Measurements from ENCODE around the gene ERC1. TPM values are rescaled to one million over a fixed set of nuclear protein-coding genes. Genes with fewer than 3 reads are reported as not detected.
"Not testable (repeated sequence)": the region's sequence is repeated elsewhere in the genome, so short reads cannot be mapped to it uniquely, and the experiment has no call there.

ERC1 gene
- polyA plus RNA-seq, 4 donors: 35.3 to 43.4 (median 37.5) TPM

DNA sequence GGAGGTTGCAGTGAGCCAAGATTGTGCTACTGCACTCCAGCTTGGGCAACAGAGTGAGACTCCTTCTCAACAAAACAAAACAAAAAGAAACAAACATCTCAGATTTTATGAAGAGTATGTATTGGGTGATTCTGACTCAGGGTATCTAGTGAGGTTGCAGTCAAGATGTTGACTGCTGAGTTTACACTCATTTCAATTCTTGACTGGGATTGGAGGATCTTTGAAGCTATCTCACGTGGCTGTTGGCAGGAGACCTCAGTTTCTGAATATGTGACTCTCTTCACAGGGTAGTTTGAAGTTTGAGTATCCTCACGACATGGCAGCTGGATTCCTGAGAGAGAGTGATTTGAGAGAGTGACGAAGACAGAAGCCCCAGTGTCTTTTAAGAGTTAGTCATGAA is 29.4 kb downstream of the ERC1 start:
- no peak for DNase-seq (ENCODE audit: low read depth in 4 of 4, low spot score in 2 of 4)

DNA sequence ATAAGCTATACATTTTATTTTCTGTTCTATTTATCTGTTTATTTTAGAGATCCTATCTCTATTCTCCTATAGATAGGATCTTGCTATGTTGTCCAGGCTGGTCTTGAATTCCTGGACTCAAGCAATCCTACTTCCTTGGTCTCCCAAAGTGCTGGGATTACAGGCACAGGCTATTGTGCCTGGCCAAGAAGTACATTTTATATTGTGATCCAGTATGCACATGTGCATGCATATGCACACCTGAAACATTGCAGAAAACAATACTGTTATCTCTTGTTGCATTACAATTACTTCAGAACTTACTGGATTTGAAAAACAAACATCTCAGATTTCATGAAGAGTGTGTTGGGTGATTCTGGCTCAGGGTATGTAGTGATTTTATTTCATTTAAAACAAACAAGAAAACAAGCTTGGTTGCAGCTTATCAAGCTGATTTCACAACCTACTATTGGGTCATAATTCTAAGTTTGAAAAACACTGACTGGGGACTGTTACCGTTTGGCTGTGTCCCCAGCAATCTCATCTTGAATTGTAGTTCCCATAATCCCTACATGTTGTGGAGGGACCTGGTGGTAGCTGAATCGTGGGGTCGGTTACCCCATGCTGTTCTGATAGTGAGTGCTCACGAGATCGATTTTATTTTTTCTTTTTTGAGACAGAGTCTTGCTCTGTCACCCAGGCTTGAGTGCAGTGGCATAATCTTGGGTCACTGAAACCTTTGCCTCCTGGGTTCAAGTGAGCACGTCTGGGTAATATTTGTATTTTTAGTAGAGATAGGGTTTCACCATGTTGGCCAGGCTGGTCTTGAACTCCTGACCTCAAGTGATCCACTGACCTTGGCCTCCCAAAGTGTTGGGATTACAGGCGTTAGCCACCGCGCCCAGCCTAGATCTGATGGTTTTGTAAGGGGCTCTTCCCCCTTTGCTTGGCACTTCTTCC is 31.3 kb downstream of the ERC1 start:
- DNase-seq (ENCODE audit: low read depth in 4 of 4, low spot score in 2 of 4): no peak

DNA sequence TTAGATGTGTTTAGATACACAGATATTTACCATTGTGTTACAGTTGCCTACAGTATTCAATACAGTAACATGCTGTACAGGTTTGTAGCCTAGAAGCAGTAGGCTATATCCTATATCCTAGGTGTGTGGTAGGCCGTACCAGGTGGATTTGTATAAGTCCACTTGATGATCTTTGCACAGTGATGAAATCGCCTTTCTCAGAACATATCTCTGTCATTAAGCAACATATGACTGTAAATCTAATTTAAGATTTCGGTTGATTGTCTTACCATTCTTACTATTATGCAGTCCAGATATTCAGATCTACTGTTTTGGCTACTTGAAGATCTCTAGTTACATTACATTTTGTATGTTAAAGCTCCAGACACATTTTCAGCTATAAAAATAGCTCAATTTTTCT is 39.8 kb downstream of the ERC1 start:
- DNase-seq (ENCODE audit: low read depth in 4 of 4, low spot score in 2 of 4): no peak

DNA sequence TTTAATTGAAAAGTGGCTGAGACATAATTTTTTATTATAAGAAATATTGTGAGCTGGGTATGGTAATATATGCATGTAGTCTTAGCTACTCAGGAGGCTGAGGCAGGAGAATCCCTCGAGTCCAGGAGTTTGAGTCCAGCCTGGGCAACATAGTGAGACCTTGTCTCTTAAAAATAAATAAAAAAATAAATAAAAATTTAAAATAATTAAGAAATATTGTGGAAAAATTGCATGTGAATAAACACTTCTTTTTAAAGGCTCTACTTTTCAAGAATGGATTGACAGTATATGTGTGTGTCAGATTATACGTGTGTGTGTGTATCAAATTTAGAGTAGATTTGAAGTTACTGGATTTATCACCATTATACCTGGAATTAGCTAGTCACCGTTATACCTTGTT is 43.2 kb downstream of the ERC1 start:
- DNase-seq (ENCODE audit: low read depth in 4 of 4, low spot score in 2 of 4): no peak

DNA sequence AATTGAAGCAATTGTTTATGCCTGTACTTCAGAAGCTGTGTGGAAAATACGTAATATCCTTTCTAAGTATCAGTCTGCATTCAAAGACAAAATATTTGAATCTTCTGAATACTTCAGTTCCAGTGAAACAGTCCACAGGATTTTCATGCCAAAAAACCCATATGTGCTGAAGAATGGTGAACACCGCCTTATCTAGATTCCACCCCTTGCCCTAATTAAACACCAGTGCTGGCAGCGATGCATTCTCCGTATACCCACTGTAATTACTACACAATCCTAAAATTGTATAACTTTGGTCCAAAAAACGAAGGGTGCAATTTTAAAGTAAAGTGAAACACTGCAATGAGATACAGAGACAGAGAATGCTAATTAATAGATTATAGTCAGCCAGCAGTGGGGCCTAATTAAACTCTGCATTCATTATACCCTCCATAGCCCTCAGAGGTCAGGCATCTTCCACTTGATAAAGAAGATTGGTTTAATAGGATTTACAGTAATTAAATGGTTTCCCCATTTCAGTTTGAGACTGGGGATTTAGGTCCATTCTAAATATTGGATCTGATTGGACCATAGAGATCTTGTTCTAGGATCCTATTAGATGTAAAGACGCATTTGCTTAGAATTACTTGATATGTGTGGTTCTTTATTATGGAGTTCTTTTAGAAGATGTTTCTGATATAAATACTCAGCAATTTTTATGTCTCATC is 43.9 kb downstream of the ERC1 start:
- no peak for DNase-seq (ENCODE audit: low read depth in 4 of 4, low spot score in 2 of 4)

DNA sequence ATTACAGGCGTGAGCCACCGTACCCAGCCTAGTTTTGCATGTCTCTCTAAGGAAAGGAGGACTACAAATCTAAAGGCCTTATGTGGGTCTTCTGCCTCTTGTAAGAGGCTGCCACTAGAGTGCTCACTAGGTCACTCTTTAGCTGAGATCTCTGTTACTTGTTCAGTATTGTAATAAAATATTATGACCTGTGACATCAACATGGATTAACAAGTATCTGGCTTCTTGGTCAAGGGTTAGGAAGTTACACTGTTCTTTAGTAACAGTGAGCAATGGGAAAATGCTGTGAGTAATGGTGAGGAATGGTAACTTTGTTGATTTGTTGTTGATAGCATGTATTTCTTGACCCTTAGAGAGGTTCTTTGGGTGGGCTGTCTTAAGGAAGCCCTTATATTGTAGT is 50.5 kb downstream of the ERC1 start:
- no peak for DNase-seq (ENCODE audit: low read depth in 4 of 4, low spot score in 2 of 4)

DNA sequence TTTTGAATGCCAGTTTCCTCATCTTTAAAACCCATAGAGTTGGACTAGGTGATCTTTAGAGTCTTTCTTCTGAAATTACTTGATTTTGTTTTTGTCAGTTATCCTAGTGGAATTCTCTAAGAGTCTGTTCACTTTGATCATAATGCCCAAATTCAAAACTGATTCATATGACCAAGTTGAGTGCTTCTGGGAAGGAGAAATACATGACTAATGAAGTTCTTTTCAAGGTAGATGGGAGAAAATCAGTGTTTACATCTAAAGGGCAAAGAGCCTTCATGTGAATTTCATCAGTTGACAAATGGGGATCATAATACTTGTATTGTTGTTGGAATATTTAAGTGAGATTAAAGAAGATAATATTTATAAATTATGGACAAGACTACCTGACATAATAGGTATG is 53.2 kb downstream of the ERC1 start:
- no peak for DNase-seq (ENCODE audit: low read depth in 4 of 4, low spot score in 2 of 4)

DNA sequence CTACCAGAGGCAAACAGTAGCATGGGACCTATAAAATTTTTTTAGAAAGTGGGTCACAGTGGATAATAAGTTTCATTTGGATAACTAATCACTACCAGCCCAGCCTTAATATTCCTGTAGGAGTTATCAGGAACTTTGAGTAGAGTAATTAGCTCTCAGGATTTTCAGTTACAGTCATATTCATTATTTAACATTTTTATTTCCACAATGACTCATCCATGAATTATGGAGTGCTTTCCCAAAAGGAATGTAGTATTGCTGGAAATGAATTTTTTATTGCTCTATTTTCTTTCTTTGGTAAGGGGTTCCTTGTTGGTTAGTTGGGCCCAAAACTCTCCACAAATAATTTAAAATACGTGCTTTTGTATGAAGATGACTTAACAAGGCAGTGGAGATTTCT is 53.7 kb downstream of the ERC1 start:
- DNase-seq (ENCODE audit: low read depth in 4 of 4, low spot score in 2 of 4): no peak

DNA sequence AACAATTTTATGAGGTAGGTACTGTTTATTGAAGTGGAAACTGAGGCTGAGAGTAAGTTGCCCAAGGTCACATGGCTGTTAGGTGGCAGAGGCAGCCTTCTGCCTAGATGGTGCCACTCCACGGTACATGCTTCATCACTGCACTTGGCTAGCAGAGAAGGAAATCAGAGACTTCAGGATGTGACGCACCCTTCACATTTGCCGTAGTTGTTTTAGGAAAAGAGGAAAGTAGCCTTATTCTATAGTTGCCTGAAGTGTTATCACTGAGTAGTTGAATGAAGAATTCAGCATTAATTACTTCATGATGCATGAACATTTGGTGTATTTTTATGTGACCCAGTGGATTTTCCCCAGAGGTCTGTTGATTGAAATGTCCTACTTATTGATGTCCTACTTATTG is 55.7 kb downstream of the ERC1 start:
- no peak for DNase-seq (ENCODE audit: low read depth in 4 of 4, low spot score in 2 of 4)

DNA sequence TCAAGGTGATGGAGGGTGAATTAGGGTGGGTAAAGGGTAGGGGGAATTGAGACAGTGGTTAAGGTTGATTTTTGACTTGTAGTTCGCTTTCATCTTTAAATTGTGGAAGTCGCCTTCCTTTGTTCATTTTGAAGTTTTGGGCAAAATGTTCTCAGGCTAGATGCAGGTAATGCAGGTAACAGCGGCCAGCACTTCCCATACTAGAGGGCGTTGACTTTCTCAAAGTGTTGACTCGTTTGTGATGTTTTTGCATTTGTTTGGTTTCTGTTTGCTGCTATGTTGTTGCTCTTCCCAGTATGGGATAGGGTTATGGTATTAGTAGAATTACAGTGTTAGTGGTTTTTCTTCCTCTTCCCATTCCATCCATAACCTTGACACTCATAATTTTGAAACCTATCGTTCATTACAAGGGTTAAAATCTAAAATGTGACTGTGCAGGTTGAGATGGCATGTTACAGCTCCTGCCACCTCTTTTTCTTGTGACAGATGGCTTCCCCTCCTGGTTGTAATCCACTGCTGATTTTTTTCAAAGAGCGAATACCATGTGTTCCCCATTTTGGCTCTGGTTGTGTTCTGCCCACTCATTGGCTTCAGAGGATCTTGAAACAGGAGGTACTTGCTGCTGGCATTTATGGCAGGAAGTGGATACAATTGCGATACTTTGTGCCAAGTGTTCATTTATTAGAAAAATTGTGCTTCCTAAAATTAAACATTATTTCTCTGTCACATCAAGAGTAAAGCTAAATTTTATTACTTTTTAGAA is 57.1 kb downstream of the ERC1 start:
- DNase-seq (ENCODE audit: low read depth in 4 of 4, low spot score in 2 of 4): no peak

DNA sequence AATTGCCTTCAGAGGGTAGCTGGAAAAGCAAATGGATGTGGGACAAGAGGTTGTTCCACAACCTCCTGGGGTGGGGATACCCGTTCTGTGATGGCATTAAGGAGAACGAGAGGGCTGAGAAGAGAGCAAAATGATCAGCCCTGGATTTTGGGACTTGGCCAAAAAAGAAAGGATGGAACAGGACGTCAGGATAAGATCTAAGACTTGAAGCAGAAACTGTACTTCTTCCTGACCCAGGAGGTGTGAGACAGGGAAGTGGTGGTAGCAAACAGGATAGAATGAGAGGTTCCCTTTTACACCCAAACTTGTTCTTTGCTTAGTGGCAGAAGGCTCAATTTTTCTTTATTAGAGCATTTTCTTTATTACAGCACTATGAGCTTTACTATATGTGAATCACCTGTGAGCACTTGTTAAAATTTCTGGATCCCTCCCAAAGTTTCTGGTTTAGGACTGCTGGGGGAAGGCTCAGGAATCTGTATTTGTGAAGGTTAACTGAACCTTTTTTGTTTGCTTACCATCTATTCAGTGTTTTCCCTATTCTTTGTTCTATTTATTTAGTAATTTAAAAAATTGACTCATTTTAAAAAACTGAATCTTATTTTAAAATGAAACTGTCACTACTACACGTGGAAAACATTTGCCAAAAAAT is 59.2 kb downstream of the ERC1 start:
- no peak for DNase-seq (ENCODE audit: low read depth in 4 of 4, low spot score in 2 of 4)

DNA sequence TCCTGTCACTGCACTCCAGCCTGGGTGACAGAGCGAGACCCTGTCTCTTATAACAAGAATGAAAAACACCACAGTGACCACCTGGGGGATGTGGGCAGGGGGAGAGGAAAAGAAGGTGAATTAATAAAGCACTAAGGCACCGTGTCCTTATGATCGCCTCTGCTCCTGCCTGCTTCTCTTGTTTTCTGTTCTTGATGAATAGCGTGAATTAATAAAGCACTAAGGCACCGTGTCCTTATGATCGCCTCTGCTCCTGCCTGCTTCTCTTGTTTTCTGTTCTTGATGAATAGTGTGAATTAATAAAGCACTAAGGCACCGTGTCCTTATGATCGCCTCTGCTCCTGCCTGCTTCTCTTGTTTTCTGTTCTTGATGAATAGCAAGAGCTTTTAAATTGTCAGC is 60.6 kb downstream of the ERC1 start:
- DNase-seq (ENCODE audit: low read depth in 4 of 4, low spot score in 2 of 4): not testable (repeated sequence)

DNA sequence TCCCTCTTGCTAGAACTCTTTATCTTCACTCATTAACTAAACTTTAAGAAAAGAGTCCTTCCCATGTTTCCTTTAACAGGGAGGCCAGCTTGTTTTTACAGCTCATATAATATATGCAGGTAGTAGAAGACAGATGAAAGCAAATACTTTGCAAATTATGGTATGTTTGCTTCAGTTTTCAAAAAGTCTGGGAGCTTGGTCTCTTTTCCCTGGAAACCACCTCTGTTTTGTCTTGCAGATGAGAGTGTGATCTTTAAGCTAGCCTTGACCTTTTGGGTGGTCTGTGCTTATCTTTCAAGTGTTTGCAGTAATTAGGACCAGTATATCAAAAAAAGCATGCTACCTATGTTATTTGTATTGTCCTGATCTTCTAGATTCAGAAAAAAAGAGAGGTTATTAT is 62.7 kb downstream of the ERC1 start:
- DNase-seq (ENCODE audit: low read depth in 4 of 4, low spot score in 2 of 4): no peak

DNA sequence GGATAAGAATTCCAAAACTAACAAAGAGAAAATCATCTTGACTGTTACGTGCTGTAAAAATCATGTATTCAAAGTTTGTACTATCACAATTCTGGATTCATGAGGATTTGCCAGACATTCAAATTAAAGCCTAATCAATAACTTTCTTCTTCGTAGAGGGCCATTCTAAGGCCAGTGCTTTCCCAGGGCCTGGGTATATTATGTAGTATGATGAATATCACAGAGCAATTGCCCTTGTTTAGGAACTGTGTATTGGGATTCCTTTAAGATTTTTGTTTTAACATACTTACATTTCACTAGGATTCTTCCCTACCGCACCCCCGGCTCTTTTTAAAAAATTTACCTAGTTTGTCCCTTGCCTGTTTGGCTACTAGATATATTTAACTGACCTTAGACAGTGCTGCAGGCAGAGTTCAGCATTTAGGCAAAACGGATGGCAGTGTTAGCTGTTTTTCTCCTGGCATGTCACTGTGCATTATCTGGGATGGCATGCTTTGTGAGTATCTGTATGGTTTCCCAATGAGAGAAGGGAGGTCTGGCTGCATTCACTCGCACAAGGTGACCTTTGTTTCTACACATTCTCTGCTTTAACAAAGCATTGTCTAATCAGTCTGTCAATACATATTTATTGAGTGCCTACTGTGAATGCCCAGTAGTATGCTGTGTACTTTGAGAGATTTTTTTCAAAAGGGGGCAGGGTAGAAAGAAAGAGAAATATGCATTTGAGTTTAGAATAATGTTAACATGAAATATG is 63.3 kb downstream of the ERC1 start:
- no peak for DNase-seq (ENCODE audit: low read depth in 4 of 4, low spot score in 2 of 4)

DNA sequence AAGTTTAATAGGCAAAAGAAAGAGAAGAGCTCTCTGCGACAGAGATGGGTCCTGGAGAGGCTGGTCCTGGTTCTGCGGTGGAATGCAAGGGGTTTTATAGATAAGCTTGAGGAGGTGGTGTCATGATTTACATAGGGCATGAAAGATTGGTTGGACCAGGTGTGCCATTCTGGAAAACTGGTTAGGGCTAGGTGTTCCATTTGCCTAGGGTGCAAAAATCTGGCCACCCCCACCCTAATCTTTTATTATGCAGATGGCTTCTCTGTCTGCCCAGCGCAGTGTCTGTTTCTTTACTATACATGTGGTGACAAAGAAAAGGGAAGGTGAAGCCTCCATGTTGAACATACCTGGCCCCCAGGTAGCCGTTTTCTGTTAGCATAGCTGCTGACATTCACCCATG is 65.4 kb downstream of the ERC1 start:
- no peak for DNase-seq (ENCODE audit: low read depth in 4 of 4, low spot score in 2 of 4)

DNA sequence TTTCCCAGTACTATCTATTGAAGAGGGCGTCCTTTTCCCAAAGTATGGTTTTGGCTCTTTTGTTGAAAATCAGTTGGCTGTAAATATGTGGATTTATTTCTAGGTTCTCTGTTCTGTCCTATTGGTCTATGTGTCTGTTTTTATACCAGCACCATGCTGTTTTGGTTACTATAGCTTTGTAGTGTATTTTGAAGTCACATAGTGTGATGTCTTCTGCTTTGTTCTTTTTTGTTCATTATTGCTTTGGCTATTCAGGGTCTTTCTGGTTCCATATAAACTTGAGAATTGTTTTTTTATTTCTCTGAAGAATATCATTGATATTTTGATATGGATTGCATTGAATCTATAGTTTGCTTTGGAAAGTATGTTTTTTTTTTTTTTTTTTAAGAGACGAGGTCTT is 67.4 kb downstream of the ERC1 start:
- DNase-seq (ENCODE audit: low read depth in 4 of 4, low spot score in 2 of 4): no peak

DNA sequence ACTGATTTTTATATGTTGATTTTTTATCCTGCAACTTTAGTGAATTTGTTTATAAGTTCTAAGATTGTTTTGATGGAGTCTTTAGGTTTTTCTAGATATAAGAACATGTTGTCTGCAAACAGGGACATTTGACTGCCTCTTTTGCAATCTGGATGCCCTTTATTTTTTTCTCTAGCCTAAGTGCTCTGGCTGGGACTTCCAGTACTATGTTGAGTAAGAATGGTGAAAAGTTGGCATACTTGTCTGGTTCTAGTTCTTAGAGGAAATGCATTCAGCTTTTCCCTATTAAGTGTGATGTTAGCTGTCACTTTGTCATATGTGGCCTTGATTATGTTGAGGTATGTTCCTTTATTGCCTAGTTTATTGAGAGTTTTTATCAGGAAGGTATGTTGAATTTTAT is 68.1 kb downstream of the ERC1 start:
- DNase-seq (ENCODE audit: low read depth in 4 of 4, low spot score in 2 of 4): no peak

DNA sequence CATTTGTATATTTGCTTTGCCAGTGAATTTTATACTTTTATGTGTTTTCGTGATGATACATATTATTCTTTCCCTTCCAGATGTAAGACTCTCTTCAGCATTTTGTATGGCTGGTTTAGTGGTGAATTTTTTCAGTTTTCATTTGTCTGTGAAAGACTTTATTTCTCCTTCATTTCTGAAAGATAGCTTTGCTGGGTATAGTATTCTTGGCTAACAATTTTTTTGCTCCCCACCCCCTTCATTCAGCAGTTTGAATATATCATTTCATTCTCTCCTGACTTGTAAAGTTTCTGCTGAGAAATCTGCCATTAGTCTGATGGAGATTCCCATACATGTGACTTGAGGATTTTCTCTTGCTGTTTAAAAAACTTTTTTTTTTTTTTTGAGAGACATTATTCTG is 72.8 kb downstream of the ERC1 start:
- no peak for DNase-seq (ENCODE audit: low read depth in 4 of 4, low spot score in 2 of 4)

DNA sequence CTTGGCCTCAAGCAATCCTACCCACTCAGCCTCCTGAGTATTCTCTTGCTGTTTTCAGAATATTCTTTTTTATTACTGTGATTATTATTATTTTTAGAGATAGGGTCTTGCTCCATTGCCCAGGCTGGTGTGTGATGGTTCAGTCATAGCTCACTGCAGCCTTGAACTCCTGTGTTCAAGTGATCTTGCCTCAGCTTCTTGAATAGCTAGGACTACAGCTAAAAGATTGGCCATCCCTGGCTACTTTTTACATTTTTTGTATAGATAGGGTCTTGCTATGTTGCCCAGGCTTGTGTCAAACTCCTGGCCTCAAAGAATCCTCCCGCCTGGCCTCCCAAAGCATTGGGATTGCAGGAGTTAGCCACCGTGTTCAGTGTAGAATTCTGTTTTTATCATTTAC is 73.3 kb downstream of the ERC1 start:
- no peak for DNase-seq (ENCODE audit: low read depth in 4 of 4, low spot score in 2 of 4)

DNA sequence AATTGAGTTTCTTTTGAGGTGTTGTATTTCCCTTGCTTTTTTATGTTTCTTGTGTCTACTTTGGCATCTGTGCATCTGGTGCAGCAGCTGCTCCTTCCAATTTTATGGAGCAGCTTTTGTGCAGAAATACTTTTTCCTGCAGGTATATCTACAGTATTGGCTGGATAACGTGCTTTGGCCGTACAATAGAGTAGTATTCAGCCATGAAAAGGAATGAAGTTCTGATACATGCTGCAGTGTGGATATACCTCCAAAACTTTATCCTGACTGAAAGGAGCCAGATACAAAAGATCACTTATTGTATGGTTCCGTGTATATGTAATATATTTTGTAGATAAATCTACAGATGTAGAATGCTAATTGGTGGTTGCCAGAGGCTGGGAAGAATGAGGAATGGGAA is 74.6 kb downstream of the ERC1 start:
- no peak for DNase-seq (ENCODE audit: low read depth in 4 of 4, low spot score in 2 of 4)

All from left renal cortex interstitium (tissue), 4 donors.